K562 (cell line): ENCODE results near the gene TUBD1. TPM values are rescaled to one million over a fixed set of nuclear protein-coding genes. Genes with fewer than 3 reads are reported as not detected.

ENCODE experiments used
- DIDO1 ChIP-seq: fragments of 450-650 bp; IDR thresholded peaks from 2 replicates; pipeline ENCODE4 v1.6.1; 2016; ENCODE audit warnings: low read depth, missing biosample characterization, missing genetic modification characterization
- EP300 ChIP-seq: IDR thresholded peaks from 2 replicates; pipeline ENCODE4 v1.6.1; 2012; ENCODE audit warnings: low read length, improper control_type of control experiment
- GTF2F1 ChIP-seq: IDR thresholded peaks from 2 replicates; pipeline ENCODE4 v1.6.1; 2011; ENCODE audit warnings: low read depth, low read length, improper control_type of control experiment
- HNRNPLL ChIP-seq: fragments of 200-400 bp; formaldehyde crosslinking; IDR thresholded peaks from 2 replicates; pipeline ENCODE4 v1.6.1; 2017; ENCODE audit warnings: low read length, low read depth, mild to moderate bottlenecking; ENCODE audit not compliant: poor library complexity, severe bottlenecking
- KLF13 ChIP-seq: fragments of 450-650 bp; IDR thresholded peaks from 2 replicates; pipeline ENCODE4 v1.6.1; 2016; ENCODE audit warnings: missing genetic modification characterization, low read depth, mild to moderate bottlenecking, missing compliant biosample characterization, moderate library complexity, borderline replicate concordance
- PRPF4 ChIP-seq: fragments of 200-400 bp; formaldehyde crosslinking; IDR thresholded peaks from one replicate; pipeline ENCODE4 v1.6.1; 2017; ENCODE audit warnings: low read length, low read depth, mild to moderate bottlenecking; ENCODE audit not compliant: insufficient read depth, poor library complexity, severe bottlenecking
- RBM15 ChIP-seq: fragments of 200-400 bp; formaldehyde crosslinking; IDR thresholded peaks from 2 replicates; pipeline ENCODE4 v1.6.1; 2018; ENCODE audit warnings: mild to moderate bottlenecking, low read length, moderate library complexity; ENCODE audit not compliant: insufficient read depth
- RFX5 ChIP-seq: IDR thresholded peaks from 2 replicates; pipeline ENCODE4 v1.6.1; 2011; ENCODE audit warnings: low read depth, mild to moderate bottlenecking, improper control_type of control experiment, low read length
- THAP7 ChIP-seq: fragments of 250-450 bp; sonication (Bioruptor Pico); IDR thresholded peaks from 2 replicates; pipeline ENCODE4 v1.5.0; 2021
- UBTF ChIP-seq, 2 experiments: IDR thresholded peaks; 2 replicates each; pipeline ENCODE4 v1.6.1; 2012; ENCODE audit warnings: improper control_type of control experiment in 2 of 2, low read depth in 2 of 2, low read length in 2 of 2, borderline replicate concordance in 1 of 2
- ZBED1 ChIP-seq: IDR thresholded peaks from 2 replicates; pipeline ENCODE4 v1.6.1; 2014
- ZNF282 ChIP-seq: sonication (generic); formaldehyde crosslinking; IDR thresholded peaks from 2 replicates; pipeline ENCODE4 v1.8.1; 2023; ENCODE audit warnings: missing genetic modification reagents
- ZNF395 ChIP-seq: fragments of 200-800 bp; sonication (Bioruptor generic); IDR thresholded peaks from 2 replicates; pipeline ENCODE4 v1.6.1; 2017; ENCODE audit warnings: missing genetic modification characterization, missing compliant biosample characterization
- ZNF398 ChIP-seq: fragments of 250-450 bp; sonication (Bioruptor Pico); IDR thresholded peaks from 2 replicates; pipeline ENCODE4 v1.8.0; 2021; ENCODE audit warnings: moderate library complexity, mild to moderate bottlenecking, inconsistent platforms
- ZNF592 ChIP-seq: fragments of 450-650 bp; IDR thresholded peaks from 2 replicates; pipeline ENCODE4 v1.6.1; 2017; ENCODE audit warnings: antibody characterized with exemption, mild to moderate bottlenecking
- ZNF696 ChIP-seq: fragments of 250-450 bp; sonication (Bioruptor Pico); conservative IDR thresholded peaks from 2 replicates; pipeline ENCODE4 v1.4.0; 2020; ENCODE audit warnings: mild to moderate bottlenecking, moderate library complexity
- polyA plus RNA-seq, 8 experiments: library from polyadenylated mRNA; depleted of rRNA in 4 of 8; stranded (reverse) in 5 of 8; unstranded in 3 of 8; fragments of >200 nt; fragmentation: Nextera tagmentation in 2 of 8; fragmentation: Illumina TruSeq in 1 of 8; extraction: Ambion mirVana in 2 of 8; extraction: Trizol in 1 of 8; gene quantifications; 2 replicates each; pipeline versions ENCODE4 v1.2.1 to v1.2.3, GENCODE V29; 2011 to 2014; ENCODE audit warnings: inconsistent platforms in 1 of 8, missing spikeins in 1 of 8
- total RNA-seq, 7 experiments: library from RNA; depleted of rRNA in 6 of 7; stranded (reverse); fragments of >200 nt in 6 of 7; fragmentation: Illumina TruSeq in 2 of 7; extraction: Trizol in 2 of 7; gene quantifications; 2 replicates each; pipeline versions ENCODE4 v1.2.1 to v1.2.3, GENCODE V29; 2011 to 2021; ENCODE audit warnings: low replicate concordance in 1 of 7

TUBD1 gene
- total and polyA plus RNA-seq, 9 of the 15 experiments (the other 6 are each of a cell fraction or from before 2014, with no cell fraction given): 10.8 to 35.3 (median 17.9) TPM

GRCh38 chr17:59842901-59843652 is 49.7 kb downstream of the TUBD1 start (continued):
- peak; percentile 98 for TF ChIP-seq ZBED1
- TF ChIP-seq RBM15: no peak
- TF ChIP-seq KLF13 (tag): no peak
- no peak for TF ChIP-seq PRPF4
- no peak for TF ChIP-seq HNRNPLL
- peak; percentile 78 for TF ChIP-seq ZNF395 (CRISPR knock-in tag)
- TF ChIP-seq ZNF398 (CRISPR knock-in tag): no peak
- no peak for TF ChIP-seq ZNF282 (CRISPR knock-in tag)
- no peak for TF ChIP-seq EP300
- TF ChIP-seq ZNF592: no peak; the same call in 1 of the 2 replicates
- no peak for TF ChIP-seq GTF2F1
- TF ChIP-seq UBTF (IDR thresholded peaks at IDR 0.05; ENCODE audit: borderline replicate concordance in 1 of 2, low read depth in 2 of 2, low read length in 2 of 2): no peak
- TF ChIP-seq RFX5: no peak
- peak; percentile 38 for TF ChIP-seq THAP7 (CRISPR knock-in tag)
- peak; percentile 79 for TF ChIP-seq ZNF696
- TF ChIP-seq DIDO1: no peak
